Kidney (tissue), 14 donors: ENCODE results near the gene HSPA14. TPM values are rescaled to one million over a fixed set of nuclear protein-coding genes. Genes with fewer than 3 reads are reported as not detected.
A peak's percentile ranks its signal among the peaks of the same experiment; 100 is the strongest.

Experiments used
- DNase-seq, 5 donors: peaks; one replicate each; pipeline ENCODE4 v3.0.0-alpha.2; 2013 to 2020
- FAIRE-seq: peaks from 2 replicates; lab custom pipeline; 2012; peaks lifted over from hg19 to GRCh38; lab: Jason Lieb, UNC
- H3K27ac ChIP-seq, 2 donors: one replicate each; pipeline ENCODE4 v1.7.0; 2013; ENCODE audit warnings: low read depth in 2 of 2, low read length in 2 of 2, inconsistent platforms in 1 of 2
- H3K27me3 ChIP-seq: one replicate; pipeline ENCODE4 v1.7.1; 2013; ENCODE audit warnings: low read length, inconsistent platforms; ENCODE audit not compliant: control insufficient read depth, insufficient read depth
- H3K36me3 ChIP-seq, 3 donors: one replicate each; pipeline versions ENCODE4 v1.7.0 to v1.7.1; 2013; ENCODE audit warnings: low read length in 3 of 3, control low read depth in 1 of 3, inconsistent platforms in 1 of 3; ENCODE audit not compliant: insufficient read depth in 3 of 3, control insufficient read depth in 2 of 3
- H3K4me1 ChIP-seq, 3 donors: one replicate each; pipeline versions ENCODE4 v1.7.0 to v1.7.1; 2013; ENCODE audit warnings: low read length in 3 of 3, inconsistent platforms in 1 of 3, low read depth in 1 of 3; ENCODE audit not compliant: control insufficient read depth in 2 of 3, insufficient read depth in 2 of 3
- H3K4me3 ChIP-seq, 3 donors: one replicate each; pipeline versions ENCODE4 v1.7.0 to v1.8.1; 2013; ENCODE audit warnings: low read length in 3 of 3, control low read depth in 1 of 3, inconsistent platforms in 1 of 3
- H3K9ac ChIP-seq, 3 donors: one replicate each; pipeline versions ENCODE4 v1.7.0 to v1.7.1; 2013; ENCODE audit warnings: low read length in 3 of 3, control low read depth in 1 of 3, inconsistent platforms in 1 of 3
- H3K9me3 ChIP-seq, 3 donors: one replicate each; pipeline versions ENCODE4 v1.7.0 to v1.7.1; 2013; ENCODE audit warnings: low read length in 3 of 3, control low read depth in 1 of 3, inconsistent platforms in 1 of 3; ENCODE audit not compliant: control insufficient read depth in 2 of 3, insufficient read depth in 1 of 3
- CTCF ChIP-seq: IDR thresholded peaks from 3 replicates; pipeline ENCODE4 v1.5.1; 2012; ENCODE audit warnings: mild to moderate bottlenecking, moderate library complexity, borderline replicate concordance; ENCODE audit not compliant: insufficient read depth; ENCODE audit errors: extremely low read depth
- intact Hi-C: fragments of 100-400 bp; cut with DNase I; formaldehyde crosslinking; loops from one replicate; pipeline ENCODE4 v1.11.1; 2022
- polyA plus RNA-seq: library from polyadenylated mRNA; stranded (reverse); fragments of 350-450 nt; fragmentation: Illumina TruSeq; extraction: RNeasy Lipid Tissue Mini Kit (QIAGEN cat#74804); gene quantifications from one replicate; pipeline ENCODE4 v1.2.3, GENCODE V29; 2014; ENCODE audit warnings: low read depth, low replicate concordance; ENCODE audit not compliant: insufficient read depth
- total RNA-seq: library from RNA; stranded (reverse); fragmentation: NEBNext Ultra II Directional; extraction: Animal tissue kit (Norgen Biotek cat#: 25700); gene quantifications from one replicate; pipeline ENCODE4 v1.2.1, GENCODE V29; 2021
- donor health status: control.
- donor health status: control.
- donor health status: control.
- donor health status: control.
- donor health status: control.
- donor health status: DM: yes; HTN: yes; CAD: no.
- donor health status: Normal renal cell carcinoma (clear cell type).

HSPA14 gene
- total and polyA plus RNA-seq, 2 donors from 2014 or later: 9.7 to 10.4 TPM

- FAIRE-seq (no peak), DNase-seq (peak; percentile 71 to 86 (median 82))
- intact Hi-C loops: no loop called here
- no peak for TF ChIP-seq CTCF
- H3K27me3 ChIP-seq: no peaks in the 10 kb centered on the region
- no peaks in the 10 kb centered on the region for H3K9me3 ChIP-seq
- peak overlapping the region; percentile 72 to 85 (median 81) for H3K9ac ChIP-seq
- peak overlapping the region; percentile 87 to 92 (median 91) for H3K4me3 ChIP-seq
- H3K27ac ChIP-seq: peak overlapping the region; percentile 89 to 92
- peaks cover 3 to 37% (median 23%) of the 10 kb centered on the region in 3 donors for H3K36me3 ChIP-seq
- H3K4me1 ChIP-seq: peaks cover 2 to 12% (median 5%) of the 10 kb centered on the region in 3 donors
Measured at GRCh38 chr10:14838582-14839304, 637 bp downstream of the HSPA14 start.

- no peak for TF ChIP-seq CTCF
- intact Hi-C loops: no loop called here
- FAIRE-seq (no peak), DNase-seq (peak in 1 of 5 donors; percentile 20)
- Histone ChIP-seq H3K4me3 (peak overlapping the region; percentile 87 to 92 (median 91)), H3K27me3 (no peaks in the 10 kb centered on the region), H3K36me3 (peaks cover 7 to 43% (median 26%) of the 10 kb centered on the region in 3 donors), H3K9me3 (no peaks in the 10 kb centered on the region), H3K4me1 (peaks cover 2 to 12% (median 5%) of the 10 kb centered on the region in 3 donors), H3K27ac (no peak overlapping the region), H3K9ac (peak overlapping the region; percentile 61 to 85 (median 81))
Measured at GRCh38 chr10:14839305-14839695, 1.2 kb downstream of the HSPA14 start.

- H3K4me1 ChIP-seq: peaks cover 2 to 12% (median 5%) of the 10 kb centered on the region in 3 donors
- no peak overlapping the region for H3K9ac ChIP-seq
- H3K9me3 ChIP-seq: no peaks in the 10 kb centered on the region
- H3K27me3 ChIP-seq: no peaks in the 10 kb centered on the region
- TF ChIP-seq CTCF: no peak
- intact Hi-C loops: no loop called here
- peaks cover 4 to 44% (median 29%) of the 10 kb centered on the region in 3 donors for H3K36me3 ChIP-seq
- H3K4me3 ChIP-seq: no peak overlapping the region
- no peak overlapping the region for H3K27ac ChIP-seq
- DNase-seq (no peak), FAIRE-seq (no peak)
Measured at GRCh38 chr10:14840178-14840577, 2.1 kb downstream of the HSPA14 start.
